Measurements from ENCODE around the gene GPC5.

The GPC5 gene

DNA sequence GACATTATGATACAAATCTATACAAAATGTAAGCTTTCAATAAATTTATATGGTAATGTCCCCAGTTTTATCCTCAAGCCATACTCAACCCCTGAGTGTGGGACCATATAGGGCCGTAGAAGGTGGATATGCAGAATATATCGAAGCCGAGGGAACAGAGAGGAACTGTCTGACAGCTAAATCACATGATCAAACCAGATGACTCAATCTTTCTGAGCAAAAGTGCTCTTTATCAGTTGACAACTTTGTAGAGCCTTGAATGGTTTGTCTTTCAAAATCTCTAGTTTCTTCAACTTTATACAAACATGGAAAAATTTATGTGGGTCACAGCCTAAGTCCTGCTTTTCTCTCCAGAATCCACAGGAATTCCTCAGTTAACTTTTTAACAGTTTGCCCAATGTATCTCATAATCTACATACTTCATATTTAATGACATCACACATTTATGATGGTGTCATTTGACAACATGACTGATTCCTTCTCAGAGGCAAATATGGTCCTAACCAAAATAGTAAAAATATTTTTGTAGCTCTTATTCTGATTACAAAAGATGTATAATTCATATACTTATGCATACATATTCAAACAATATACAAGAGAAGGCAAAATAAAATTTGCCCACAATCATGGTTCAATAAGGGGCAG lies 1155.2 kb downstream of the GPC5 start:
- Histone ChIP-seq H3K9me3 (no peaks in the 10 kb centered on the region), H3K27me3 (no peaks in the 10 kb centered on the region), H3K27ac (no peak overlapping the region), H3K36me3 (no peaks in the 10 kb centered on the region), H3K4me1 (no peaks in the 10 kb centered on the region), H3K4me3 (no peak overlapping the region)
- DNase-seq = no peak
- TF ChIP-seq CTCF (IDR thresholded peaks at IDR 0.05) = no peak
- intact Hi-C loops (cut with DNase I; ENCODE audit: low total_unique reads) = no loop called here

- Histone ChIP-seq H3K27ac (no peak overlapping the region), H3K4me3 (no peak overlapping the region), H3K36me3 (no peaks in the 10 kb centered on the region), H3K27me3 (no peaks in the 10 kb centered on the region), H3K4me1 (no peaks in the 10 kb centered on the region), H3K9me3 (no peaks in the 10 kb centered on the region)
- TF ChIP-seq CTCF (IDR thresholded peaks at IDR 0.05) = no peak
- intact Hi-C loops (cut with DNase I; ENCODE audit: low total_unique reads) = no loop called here
- DNase-seq = no peak
Measured at GRCh38 chr13:92560883-92561282, 1162.5 kb downstream of the GPC5 start.

DNA sequence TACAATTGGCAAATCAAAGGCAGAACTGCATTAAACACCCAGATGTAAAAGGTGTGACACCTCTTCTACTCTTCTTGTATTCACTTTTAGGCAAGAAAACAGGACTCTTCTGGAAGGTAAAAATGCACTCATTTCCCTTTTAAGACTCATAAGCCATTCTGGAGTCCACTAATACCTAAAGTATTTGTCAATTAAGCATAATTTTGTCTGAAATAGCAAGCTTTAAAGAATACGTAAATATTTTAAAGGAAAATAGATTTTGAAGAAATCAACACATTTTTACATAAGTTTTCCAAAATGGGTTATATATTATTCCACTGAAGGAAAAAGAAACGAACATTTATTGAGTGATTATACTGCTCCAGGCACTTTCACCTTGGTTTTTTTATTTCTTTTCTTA lies 1166.5 kb downstream of the GPC5 start:
- H3K27me3 ChIP-seq = no peaks in the 10 kb centered on the region
- intact Hi-C loops (cut with DNase I; ENCODE audit: low total_unique reads) = no loop called here

DNA sequence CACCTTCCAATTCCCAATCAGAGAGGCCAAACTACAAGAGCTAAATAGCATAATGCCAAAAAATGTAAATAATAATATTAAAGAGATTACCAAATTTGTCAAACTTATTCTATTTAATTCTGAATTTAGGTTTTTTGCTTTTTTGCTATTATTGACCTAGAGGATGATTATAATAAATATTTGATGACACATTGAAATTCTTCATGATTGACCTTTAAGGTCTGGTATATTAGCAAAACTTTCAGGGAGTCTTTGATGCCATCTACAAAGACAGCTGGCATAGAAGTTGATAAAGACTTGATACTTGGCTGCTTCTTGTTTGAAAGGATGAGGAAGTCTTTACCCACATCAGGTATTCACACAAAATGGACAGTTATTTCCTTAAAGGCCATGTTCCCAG lies 1168.3 kb downstream of the GPC5 start:
- H3K36me3 ChIP-seq = no peaks in the 10 kb centered on the region
- TF ChIP-seq CTCF (IDR thresholded peaks at IDR 0.05) = no peak
- H3K4me3 ChIP-seq = no peak overlapping the region
- H3K27me3 ChIP-seq = no peaks in the 10 kb centered on the region
- no peaks in the 10 kb centered on the region for H3K4me1 ChIP-seq
- H3K9me3 ChIP-seq = no peaks in the 10 kb centered on the region
- intact Hi-C loops (cut with DNase I; ENCODE audit: low total_unique reads) = no loop called here
- no peak overlapping the region for H3K27ac ChIP-seq
- no peak for DNase-seq

More for the DNA sequence above, 1166.5 kb downstream of the GPC5 start:
- Histone ChIP-seq H3K27ac (no peak overlapping the region), H3K4me1 (no peaks in the 10 kb centered on the region), H3K4me3 (no peak overlapping the region), H3K9me3 (no peaks in the 10 kb centered on the region), H3K36me3 (no peaks in the 10 kb centered on the region)
- no peak for DNase-seq
- TF ChIP-seq CTCF (IDR thresholded peaks at IDR 0.05) = no peak

DNA sequence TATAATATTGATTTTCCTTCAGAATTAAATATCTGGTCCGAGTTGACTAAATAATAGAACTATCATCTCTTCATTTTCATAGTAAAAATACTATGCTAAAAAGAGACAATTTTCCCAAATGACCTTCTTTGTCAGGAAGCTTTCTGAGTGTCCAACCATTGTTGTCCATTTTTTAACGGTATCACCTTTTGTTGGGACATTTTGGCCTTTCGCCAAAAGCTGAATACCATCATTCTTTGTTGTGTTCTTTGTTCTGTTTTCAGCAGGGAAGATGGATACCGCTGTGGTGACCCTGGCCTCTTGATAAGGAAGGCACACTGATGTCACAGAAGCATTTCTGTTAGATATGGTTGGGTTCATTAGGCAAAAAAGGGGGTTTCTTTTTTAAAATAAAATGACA lies 1173.8 kb downstream of the GPC5 start:
- no peak for TF ChIP-seq CTCF (IDR thresholded peaks at IDR 0.05)
- no peak for DNase-seq
- H3K27ac ChIP-seq = no peak overlapping the region
- H3K36me3 ChIP-seq = no peaks in the 10 kb centered on the region
- no peaks in the 10 kb centered on the region for H3K27me3 ChIP-seq
- H3K9me3 ChIP-seq = no peaks in the 10 kb centered on the region
- no peak overlapping the region for H3K4me3 ChIP-seq
- no peaks in the 10 kb centered on the region for H3K4me1 ChIP-seq
- intact Hi-C loops (cut with DNase I; ENCODE audit: low total_unique reads) = no loop called here

Data from tibial artery (tissue), 4 donors.